Measurements from ENCODE around the gene HPN.

DNA sequence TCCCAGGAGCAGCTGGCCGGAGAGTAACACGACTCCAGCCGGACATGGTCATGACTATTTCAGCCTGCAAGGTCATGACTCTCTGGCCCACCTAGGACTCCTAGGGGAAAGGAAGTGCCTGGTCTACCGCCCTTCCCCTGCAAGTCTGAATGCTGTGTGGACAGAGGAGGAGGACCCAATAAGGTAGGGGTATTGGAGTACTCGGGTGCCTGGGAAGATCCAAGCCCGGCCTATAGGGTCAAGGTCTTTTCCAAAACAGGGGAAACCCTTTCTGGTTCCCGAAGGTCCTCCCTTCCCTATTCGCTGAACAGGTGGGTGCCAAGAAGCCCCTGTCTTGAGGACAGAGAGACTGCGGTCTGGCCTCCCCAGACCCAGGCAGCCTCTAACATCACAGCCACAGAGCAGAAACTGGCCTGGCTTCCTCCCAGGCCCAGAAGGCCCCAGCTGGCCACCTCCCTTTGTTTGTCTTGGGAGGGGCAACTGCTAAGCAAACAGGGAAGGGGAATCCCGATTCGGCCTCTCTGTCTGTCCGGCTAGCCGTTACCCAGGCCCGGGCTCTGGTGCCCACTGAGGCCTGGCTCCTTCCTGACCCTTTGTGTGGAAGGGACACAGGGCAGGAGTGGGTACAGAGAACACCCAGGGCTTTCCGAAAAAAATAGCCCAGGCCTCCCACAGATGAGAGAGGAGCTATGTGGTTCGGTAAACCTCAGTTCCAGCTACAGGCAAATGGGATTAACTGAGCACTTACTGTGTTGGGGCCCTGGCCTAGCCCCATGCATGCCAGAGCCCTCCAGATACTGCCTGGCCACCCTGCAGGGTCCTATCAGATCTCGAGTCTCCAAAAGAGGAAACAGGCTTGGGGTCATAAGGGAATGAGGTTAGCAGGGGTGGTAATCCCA is 46.6 kb upstream of the HPN start:
- TF ChIP-seq, protein P1, sequence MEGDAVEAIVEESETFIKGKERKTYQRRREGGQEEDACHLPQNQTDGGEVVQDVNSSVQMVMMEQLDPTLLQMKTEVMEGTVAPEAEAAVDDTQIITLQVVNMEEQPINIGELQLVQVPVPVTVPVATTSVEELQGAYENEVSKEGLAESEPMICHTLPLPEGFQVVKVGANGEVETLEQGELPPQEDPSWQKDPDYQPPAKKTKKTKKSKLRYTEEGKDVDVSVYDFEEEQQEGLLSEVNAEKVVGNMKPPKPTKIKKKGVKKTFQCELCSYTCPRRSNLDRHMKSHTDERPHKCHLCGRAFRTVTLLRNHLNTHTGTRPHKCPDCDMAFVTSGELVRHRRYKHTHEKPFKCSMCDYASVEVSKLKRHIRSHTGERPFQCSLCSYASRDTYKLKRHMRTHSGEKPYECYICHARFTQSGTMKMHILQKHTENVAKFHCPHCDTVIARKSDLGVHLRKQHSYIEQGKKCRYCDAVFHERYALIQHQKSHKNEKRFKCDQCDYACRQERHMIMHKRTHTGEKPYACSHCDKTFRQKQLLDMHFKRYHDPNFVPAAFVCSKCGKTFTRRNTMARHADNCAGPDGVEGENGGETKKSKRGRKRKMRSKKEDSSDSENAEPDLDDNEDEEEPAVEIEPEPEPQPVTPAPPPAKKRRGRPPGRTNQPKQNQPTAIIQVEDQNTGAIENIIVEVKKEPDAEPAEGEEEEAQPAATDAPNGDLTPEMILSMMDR (IDR thresholded peaks at IDR 0.05; ENCODE audit: poor library complexity) = no peak
- TF ChIP-seq EZH2phosphoT487 (IDR thresholded peaks at IDR 0.05; ENCODE audit: low read depth, severe bottlenecking, unreplicated experiment) (no peak), EZH2 (IDR thresholded peaks at IDR 0.05; ENCODE audit: borderline replicate concordance) (no peak)
